ENCODE results near the gene LIPM.
"Not testable (repeated sequence)": the region's sequence is repeated elsewhere in the genome, so short reads cannot be mapped to it uniquely, and the experiment has no call there.

Gene LIPM

DNA sequence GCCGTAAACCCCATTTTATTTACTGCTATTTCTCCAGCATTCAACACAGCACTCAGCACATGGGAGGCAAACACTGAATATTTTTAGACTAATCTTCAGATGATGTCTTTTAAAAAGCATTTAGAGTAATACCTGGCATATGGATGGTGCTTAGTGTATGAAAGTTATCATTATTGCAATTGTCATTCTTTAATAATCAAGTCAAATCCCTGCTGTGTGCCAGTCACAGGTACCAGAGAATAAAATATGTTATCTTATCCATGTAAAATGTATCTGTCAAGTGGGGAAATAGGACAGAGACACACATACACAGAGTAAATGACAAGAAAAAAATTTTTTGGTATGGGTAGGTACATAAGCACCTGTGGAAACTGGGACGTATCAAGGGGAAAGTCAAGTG, 30.6 kb downstream of the LIPM start:
- in situ Hi-C loops (cut with HindIII; ENCODE audit: low pct_ligation_motif_present, low pct_unique_long_range_greater_than_20kb, low sequenced_read_pairs), result no loop called here
- DNase-seq, result no peak

DNA sequence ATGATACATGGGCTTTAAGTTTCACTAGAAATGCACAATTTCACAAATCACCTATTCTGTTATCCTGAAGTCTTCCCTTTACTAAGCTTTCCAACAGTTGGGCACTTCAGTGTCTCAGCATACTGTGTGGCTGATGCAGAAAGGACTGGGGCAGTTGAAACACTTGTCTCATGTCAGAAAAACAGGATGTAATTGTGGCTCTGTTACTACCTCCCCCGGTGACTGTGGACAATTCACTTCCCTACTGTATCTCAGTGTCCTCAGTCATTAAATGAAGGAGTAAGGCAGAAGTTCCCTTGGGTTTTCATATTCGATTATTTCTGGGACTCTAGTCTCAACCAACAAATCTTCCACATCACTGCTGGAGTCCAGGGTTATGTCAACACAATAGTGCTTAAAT, 31.2 kb downstream of the LIPM start:
- in situ Hi-C loops (cut with HindIII; ENCODE audit: low pct_ligation_motif_present, low pct_unique_long_range_greater_than_20kb, low sequenced_read_pairs), result no loop called here
- DNase-seq, result no peak

DNA sequence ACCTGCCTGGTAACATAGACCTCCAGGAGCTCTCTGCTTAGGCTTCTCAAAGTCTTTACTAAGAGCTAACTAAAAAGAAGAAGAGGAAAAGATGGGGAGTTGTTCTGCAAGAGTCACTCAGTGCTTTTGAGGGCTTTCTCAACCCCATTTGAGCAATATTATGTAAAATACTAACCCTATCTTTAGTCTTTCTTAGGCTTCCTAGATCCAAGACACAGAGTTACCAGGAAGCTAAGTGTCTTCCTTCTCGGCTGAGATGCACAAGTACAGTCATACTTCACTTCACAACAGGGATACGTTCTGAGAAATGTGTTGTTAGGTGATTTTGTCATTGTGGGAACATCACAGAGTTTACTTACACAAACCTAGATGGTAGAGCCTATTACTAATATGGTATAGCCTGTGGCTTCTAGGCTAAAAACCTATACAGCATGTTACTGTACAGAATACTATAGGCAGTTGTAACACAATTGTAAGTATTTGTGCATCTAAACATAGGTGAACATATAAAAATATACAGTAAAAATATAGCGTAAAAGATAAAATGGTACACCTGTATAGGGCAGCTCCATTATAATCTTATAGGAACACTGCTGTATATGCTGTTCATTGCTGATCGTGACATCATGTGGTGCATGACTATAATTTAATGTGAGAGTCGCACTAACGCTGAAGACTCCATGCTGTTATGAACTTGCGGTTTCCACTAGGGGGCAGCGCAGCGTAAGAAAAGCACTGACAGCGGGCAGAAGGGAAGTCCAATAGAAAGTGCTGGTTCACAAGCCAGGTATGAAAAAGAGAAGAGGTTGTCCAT, 32.8 kb downstream of the LIPM start:
- in situ Hi-C loops (cut with HindIII; ENCODE audit: low pct_ligation_motif_present, low pct_unique_long_range_greater_than_20kb, low sequenced_read_pairs), result no loop called here

DNA sequence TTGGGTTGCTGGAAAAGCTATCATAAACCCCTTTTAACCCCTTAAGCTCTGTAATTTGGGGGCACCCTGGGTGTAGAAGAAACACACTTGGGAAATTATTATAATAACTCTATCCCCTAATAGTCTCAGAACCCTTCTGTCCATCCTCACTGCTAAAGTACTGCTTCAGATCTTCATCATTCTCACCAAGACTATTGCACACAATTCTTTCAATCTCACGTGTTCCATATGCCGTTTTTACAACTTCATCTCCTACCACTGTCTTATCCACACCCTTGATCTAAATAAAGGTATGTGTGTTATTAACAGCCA, 33.3 kb downstream of the LIPM start:
- in situ Hi-C loops (cut with HindIII; ENCODE audit: low pct_ligation_motif_present, low pct_unique_long_range_greater_than_20kb, low sequenced_read_pairs), result no loop called here
- no peak for DNase-seq

More for the DNA sequence above, 32.8 kb downstream of the LIPM start:
- peak; percentile 88 for DNase-seq

DNA sequence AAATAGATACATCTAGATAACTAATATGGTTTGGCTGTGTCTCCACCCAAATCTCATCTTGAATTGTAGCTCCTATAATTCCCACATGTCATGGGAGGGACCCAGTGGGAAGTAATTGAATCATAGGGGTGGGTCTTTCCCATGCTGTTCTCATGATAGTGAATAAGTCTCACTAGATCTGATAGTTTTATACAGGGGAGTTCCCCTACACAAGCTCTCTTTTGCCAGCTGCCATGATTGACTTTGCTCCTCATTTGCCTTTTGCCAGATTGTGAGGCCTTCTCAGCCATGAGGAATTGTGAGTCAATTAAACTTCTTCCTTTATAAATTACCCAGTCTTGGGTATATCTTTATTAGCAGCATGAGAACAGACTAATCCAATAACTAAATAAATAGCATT, 35.1 kb downstream of the LIPM start:
- DNase-seq; in situ Hi-C loops (cut with HindIII; ENCODE audit: low pct_ligation_motif_present, low pct_unique_long_range_greater_than_20kb, low sequenced_read_pairs): not testable (repeated sequence)

DNA sequence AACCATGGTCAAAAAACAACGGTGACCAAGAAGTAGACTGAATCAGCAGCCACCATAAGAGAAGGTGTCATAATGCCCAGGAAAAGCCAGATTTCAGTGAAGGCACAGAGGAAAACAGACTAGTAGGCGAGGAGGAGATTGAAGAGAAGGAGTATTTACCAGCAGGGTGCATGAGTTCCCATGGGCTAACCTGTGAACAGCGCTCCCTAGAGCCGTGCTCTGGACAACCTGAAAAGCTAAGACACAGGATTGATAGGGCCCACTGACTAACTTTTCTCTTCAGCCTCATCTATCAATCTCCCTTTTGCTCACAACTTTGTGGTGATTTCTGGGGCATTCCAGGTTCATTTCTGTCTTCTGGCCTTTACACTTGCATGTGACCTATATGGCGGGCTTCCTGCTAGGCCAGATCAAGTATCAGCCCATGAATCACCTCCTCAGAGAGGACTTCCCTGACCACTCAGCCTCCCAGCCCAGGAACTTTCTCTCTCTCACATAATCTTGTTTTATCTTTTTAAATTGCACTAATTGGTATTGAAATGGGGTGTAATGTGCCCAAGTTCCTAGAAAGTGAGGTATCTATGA, 36.3 kb downstream of the LIPM start:
- in situ Hi-C loops (cut with HindIII; ENCODE audit: low pct_ligation_motif_present, low pct_unique_long_range_greater_than_20kb, low sequenced_read_pairs), result no loop called here

DNA sequence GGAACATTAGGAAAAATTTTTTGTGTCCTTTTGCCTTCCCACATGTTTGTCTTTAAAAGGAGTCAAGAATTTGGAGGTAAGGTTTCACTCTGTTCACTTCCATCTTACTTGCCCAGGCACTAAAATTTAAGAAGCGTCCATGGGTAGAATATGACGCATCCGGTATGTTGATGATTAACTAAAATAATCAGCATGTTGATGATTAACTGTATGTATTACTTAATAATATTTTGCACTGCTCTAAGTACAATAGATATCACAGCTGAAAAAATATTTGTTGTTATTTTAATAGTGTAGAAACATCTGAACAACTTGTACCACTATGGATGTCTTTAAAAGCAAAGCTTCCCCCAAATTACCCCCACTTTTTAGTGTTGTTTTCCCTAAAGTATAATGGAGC, 37.6 kb downstream of the LIPM start:
- in situ Hi-C loops (cut with HindIII; ENCODE audit: low pct_ligation_motif_present, low pct_unique_long_range_greater_than_20kb, low sequenced_read_pairs), result no loop called here
- peak; percentile 14 for DNase-seq

More for the DNA sequence above, 36.3 kb downstream of the LIPM start:
- DNase-seq, result no peak

DNA sequence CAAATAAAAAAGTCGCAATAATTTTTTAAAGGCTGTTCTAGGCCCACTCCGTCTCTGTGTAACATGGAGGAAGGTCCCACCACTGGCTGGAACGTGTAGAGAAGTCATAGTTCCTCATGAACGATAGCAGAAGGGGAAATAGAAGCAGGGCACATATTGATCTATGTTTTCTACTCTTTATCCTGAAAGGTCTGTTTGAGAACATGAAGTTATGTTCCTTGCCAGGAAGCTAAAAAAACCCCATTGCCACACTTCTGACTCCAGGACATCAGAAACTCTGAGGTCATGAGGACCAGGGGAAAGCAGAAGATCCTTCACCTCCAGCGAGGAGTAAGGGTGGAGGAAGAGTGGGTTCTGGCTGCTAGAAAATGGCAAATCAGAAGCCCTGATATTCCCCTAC, 38.4 kb downstream of the LIPM start:
- DNase-seq, result no peak
- in situ Hi-C loops (cut with HindIII; ENCODE audit: low pct_ligation_motif_present, low pct_unique_long_range_greater_than_20kb, low sequenced_read_pairs), result no loop called here

DNA sequence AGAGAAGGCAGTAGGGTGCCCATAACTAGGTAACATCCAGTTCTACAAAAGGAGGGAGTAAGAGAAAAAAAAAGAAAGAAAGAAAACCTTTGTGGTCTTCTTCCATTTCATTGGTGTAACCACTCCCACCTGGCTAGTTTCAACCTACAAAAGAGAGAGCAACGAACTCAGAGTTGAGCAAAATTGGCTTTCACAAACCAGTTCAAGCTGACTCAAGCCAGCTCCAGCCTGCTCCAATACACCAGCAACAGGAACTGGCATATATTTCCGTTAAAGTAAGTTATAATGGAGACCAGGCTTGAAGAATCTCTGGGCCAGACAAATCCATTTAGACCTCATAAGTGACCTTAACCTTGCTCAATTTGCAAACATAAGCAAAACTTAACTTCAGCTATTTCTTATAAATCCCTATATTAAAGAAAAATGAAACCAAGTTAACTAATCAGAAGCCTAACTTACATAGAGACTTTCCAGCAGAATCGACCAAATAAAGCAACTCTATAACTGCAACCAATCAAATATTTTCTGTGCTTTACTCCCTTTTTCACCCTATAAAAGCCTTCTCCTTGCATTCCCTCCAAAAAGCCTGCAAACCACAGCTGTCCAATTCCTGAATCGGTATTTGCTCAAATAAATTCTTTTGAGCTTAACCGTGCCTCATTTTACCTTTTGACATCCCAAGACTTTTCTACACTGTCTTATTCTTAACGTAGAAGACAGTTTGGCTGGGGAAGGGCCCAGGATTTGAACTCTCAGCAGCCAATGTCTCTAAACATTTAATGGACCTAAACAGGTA, 39.0 kb downstream of the LIPM start:
- no peak for DNase-seq
- in situ Hi-C loops (cut with HindIII; ENCODE audit: low pct_ligation_motif_present, low pct_unique_long_range_greater_than_20kb, low sequenced_read_pairs), result no loop called here

DNA sequence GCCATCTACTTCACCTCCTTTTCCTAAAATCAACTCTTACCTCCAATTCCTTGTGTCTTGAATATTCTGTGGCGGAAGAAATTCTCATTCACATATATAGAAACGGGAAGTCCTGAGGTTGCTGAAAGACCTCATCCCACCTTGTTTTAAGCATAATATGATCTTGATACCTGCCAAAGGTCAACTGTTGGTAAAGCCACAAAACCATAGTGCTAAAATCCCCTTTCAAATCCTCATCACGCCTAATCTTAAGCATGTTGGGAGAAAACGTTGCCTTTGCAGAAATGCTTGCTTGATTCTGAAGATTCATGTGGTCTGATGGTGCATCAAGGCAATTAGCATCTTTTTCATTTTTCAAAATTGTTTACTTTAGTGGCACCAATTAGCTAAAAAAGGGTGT, 40.6 kb downstream of the LIPM start:
- DNase-seq, result no peak
- in situ Hi-C loops (cut with HindIII; ENCODE audit: low pct_ligation_motif_present, low pct_unique_long_range_greater_than_20kb, low sequenced_read_pairs), result no loop called here

DNA sequence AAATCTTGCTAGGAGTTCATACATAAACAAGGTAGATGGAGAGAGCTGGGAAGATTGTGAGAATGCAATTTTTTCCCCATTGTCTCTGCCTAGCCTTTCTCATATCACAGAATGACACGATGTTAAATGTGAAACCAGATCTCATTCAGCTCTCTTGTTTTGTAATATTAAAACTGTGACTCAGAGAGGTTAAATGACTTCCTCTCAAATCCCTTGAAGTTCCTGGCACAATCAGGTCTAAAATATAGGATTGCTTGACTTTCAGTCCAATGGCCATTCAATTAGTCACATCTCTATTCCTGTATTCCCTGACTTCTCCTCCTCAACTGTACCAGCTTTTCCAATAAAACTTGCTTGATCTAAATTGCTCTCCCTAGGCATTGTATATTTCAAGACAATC, 46.0 kb downstream of the LIPM start:
- in situ Hi-C loops (cut with HindIII; ENCODE audit: low pct_ligation_motif_present, low pct_unique_long_range_greater_than_20kb, low sequenced_read_pairs), result no loop called here

DNA sequence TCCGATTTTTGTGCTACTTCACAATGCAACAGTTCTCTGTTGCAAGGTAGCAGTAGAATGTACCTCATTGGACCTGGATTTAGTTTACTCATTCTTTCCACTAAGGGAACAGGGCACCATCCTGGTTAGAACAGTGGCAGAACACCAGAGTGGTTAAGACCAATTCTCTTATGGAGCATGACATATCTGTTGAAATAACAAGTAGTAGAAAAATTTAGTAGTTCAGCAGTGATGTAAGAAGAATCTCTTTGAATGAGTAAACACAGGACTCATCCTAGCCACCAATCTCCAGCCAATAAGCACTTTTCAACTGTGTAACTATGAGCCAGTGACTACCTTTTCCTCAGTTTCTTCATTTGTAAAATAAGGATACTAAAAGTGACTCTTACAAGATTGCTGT, 46.7 kb downstream of the LIPM start:
- no peak for DNase-seq
- in situ Hi-C loops (cut with HindIII; ENCODE audit: low pct_ligation_motif_present, low pct_unique_long_range_greater_than_20kb, low sequenced_read_pairs), result no loop called here

More for the DNA sequence above, 46.0 kb downstream of the LIPM start:
- DNase-seq, result peak; percentile 38

DNA sequence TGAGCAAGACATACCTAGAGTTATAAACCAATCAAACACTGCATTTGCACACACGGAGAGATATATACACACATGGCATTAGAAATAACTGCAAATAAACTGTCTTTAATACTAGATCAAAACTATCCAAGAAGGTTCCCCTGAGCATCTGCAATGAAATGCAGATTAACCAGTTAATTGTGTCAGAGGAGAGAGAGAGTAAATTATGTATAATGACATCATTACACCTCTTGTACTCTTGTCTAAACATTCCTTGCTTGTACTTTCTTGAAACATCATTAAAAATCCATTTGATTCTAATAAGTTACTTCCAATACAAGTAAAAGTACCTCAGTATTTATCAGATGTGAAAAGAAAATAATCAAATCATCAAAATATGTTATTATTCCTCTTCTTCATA, 48.2 kb downstream of the LIPM start:
- DNase-seq, result no peak
- in situ Hi-C loops (cut with HindIII; ENCODE audit: low pct_ligation_motif_present, low pct_unique_long_range_greater_than_20kb, low sequenced_read_pairs), result no loop called here

DNA sequence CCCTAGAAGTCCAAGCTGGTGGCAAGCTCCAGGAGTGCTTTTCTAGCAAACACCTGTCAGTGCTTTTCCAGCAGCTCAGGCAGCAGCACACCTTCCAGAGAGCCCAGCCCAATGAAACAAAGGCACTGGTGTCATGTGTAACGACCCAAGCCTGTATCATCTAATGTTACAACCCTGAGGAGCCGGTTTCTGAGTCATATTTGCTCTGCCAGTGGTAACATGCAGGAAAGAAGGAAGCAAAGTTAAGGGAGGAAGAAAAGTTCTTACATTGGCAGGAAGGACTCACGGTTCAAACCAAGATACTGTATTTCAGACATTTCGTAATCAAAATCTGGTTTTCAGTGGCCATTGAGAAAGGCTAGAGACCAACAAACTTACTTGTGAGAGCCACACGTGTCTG, 49.2 kb downstream of the LIPM start, which contains the start of gene ANKRD22:
Gene ANKRD22 (minus strand): TSS at position 139 of the 400 bp plus-strand sequence. CDS start 237 bp downstream, outside the sequence.
- peak; percentile 46 for DNase-seq
- in situ Hi-C loops (cut with HindIII; ENCODE audit: low pct_ligation_motif_present, low pct_unique_long_range_greater_than_20kb, low sequenced_read_pairs), result no loop called here

DNA sequence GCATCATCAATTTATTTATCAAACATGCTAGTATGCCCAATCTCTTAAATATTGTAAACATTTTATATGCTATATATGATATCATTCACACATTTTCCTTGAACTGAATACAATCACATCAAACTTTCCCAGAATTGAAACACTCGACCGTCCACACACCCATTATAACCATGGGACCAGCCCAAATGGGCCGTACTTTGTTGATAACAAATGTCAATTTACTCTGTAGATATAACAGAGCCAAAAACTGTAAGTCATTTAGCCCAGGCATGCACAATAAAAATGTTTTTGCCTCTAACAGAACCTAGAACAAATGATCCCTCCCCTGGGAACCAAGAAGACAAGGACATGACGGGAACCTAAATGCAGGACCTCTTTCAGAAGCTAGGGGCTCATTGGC, 49.8 kb downstream of the LIPM start:
- no peak for DNase-seq
- in situ Hi-C loops (cut with HindIII; ENCODE audit: low pct_ligation_motif_present, low pct_unique_long_range_greater_than_20kb, low sequenced_read_pairs), result no loop called here

DNA sequence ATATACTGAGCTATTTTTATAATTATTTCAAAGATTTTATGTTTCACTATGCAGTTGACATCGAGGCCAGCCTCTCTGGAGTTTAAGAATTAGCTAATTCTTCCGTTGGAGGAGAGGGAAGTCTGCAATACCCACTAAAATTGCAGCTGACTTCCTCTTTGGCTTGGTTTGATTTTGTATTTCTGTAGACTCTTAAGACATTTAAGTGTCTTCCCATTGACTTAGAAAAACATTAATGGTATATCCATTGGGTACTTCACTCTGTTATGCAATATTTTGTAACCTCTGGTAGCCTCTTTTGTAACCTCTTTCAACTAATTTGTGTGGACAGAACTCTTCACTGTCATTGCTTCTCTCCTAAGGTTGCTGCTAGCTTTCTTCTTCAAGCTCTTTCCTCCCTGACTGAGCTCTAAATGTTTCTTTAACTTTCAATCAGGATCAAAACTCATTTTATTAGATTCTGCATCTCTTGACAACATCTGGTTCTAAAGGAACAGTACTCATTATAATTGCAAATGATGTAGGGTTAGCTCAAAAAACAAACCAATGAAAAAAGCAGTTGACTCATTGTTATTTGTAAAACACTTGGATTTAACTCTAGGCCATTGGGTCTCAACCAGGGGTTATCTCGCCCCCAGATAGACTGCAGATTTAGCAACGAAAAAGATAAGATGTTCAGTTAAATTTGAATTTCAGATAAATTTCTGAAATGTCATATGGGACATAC, 50.8 kb downstream of the LIPM start:
- in situ Hi-C loops (cut with HindIII; ENCODE audit: low pct_ligation_motif_present, low pct_unique_long_range_greater_than_20kb, low sequenced_read_pairs), result no loop called here
- DNase-seq, result no peak

DNA sequence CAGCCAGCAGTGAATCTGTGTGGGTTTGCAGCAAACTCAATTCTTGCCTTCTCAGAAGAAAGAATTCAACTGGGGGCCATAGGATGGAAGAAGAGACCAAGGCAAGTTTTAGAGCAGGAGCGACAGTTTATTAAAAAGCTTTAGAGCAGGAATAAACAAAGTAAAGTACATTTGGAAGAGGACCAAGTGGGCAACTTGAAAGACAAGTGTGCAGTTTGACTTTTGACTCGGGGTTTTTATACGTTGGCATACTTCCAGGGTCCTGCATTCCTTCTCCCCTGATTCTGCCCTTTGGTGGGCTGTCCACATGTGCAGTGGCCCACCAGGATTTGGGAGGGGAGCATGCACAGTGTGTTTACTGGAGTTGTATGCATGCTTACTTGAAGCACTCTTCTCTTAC, 52.2 kb downstream of the LIPM start:
- no peak for DNase-seq
- in situ Hi-C loops (cut with HindIII; ENCODE audit: low pct_ligation_motif_present, low pct_unique_long_range_greater_than_20kb, low sequenced_read_pairs), result no loop called here

DNA sequence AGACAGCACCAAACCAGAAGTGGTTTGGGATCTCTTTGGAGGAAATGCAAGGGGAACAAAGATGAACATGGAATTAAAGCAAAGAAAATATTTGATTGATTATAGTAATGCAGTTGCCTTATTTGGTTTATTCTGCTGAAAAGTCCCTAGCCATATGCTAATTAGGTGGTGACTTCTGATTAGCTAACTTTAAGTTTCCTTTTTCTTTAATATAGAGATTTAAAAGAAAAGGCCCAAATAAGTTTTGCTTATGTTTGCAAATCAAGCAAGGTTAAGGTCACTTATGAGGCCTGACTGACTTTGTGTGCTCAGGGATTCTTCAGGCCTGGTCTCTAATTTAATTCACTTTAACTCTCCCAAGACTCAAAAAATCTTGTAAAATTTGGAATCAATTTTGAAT, 55.3 kb downstream of the LIPM start:
- in situ Hi-C loops (cut with HindIII; ENCODE audit: low pct_ligation_motif_present, low pct_unique_long_range_greater_than_20kb, low sequenced_read_pairs), result no loop called here
- DNase-seq, result no peak

DNA sequence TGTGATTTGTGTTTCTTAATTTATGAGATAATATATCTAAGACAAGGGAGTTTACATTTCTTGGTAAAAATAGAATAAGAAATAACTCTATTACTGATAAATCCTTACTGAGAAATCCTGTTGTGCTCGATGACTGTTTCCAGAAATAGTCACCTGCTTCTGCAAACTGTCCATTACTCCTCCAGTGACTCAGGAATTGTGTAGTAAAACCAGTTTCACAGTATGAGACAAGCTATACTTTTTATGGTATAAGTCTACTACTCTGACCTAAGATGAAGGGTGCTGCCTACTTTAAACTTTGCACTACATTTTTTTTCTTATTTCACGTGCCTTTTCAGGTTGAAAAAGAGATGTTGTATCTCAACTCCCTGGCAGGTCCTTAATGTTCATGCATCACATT, 56.0 kb downstream of the LIPM start:
- in situ Hi-C loops (cut with HindIII; ENCODE audit: low pct_ligation_motif_present, low pct_unique_long_range_greater_than_20kb, low sequenced_read_pairs), result no loop called here
- DNase-seq, result no peak

Measured in ACHN (cell line).